A549 (cell line): ENCODE results near the gene OR2AE1. TPM values are rescaled to one million over a fixed set of nuclear protein-coding genes. Genes with fewer than 3 reads are reported as not detected.

Source experiments
- ATAC-seq, 2 experiments: fragments of 200-7000 bp in 1 of 2; fragments of >200 bp in 1 of 2; cut with Nextera tagmentation in 1 of 2; cut with Tn5 transposase in 1 of 2; 3 replicates each; pipeline versions ENCODE4 v1.8.0 to v1.9.1; 2018 to 2020; ENCODE audit warnings: mild to moderate bottlenecking in 1 of 2, moderate library complexity in 1 of 2
- CTCF ChIA-PET: fragments of 300-600 bp; sonication (Branson Sonifier 250); formaldehyde crosslinking; extraction: SDS; loops from one replicate; lab custom pipeline; 2021; ENCODE audit warnings: antibody characterized with exemption, inconsistent platforms; lab: Yijun Ruan, JAX
- POLR2A ChIA-PET: fragments of 350-600 bp; formaldehyde crosslinking; extraction: SDS; loops from one replicate; lab custom pipeline; 2021; ENCODE audit warnings: antibody characterized with exemption, inconsistent platforms; lab: Yijun Ruan, JAX
- DNase-seq, 2 experiments: peaks; one replicate each; pipeline versions ENCODE4 v3.0.0 to v3.0.0-alpha.2; 2011 to 2016; ENCODE audit warnings: low read depth in 1 of 2, low spot score in 1 of 2
- FAIRE-seq: peaks from 2 replicates; lab custom pipeline; 2011; peaks lifted over from hg19 to GRCh38; lab: Jason Lieb, UNC
- H3K27ac ChIP-seq, 2 experiments: fragments of >200 bp; sonication (Bioruptor Twin); formaldehyde crosslinking; 3 replicates each; pipeline ENCODE4 v1.5.1; 2016 to 2017
- H3K4me1 ChIP-seq: fragments of >200 bp; sonication (Bioruptor Twin); formaldehyde crosslinking; 3 replicates; pipeline ENCODE4 v1.6.1; 2016
- H3K4me2 ChIP-seq: fragments of >200 bp; sonication (Bioruptor Twin); formaldehyde crosslinking; 3 replicates; pipeline ENCODE4 v1.6.1; 2016
- H3K4me3 ChIP-seq: fragments of >200 bp; sonication (Bioruptor Twin); formaldehyde crosslinking; 3 replicates; pipeline ENCODE4 v1.5.1; 2016
- H3K9me3 ChIP-seq: fragments of >200 bp; sonication (Bioruptor Twin); formaldehyde crosslinking; 3 replicates; pipeline ENCODE4 v1.6.1; 2016
- BHLHE40 ChIP-seq: IDR thresholded peaks from 2 replicates; pipeline ENCODE4 v1.6.1; 2012; ENCODE audit warnings: low read depth, low read length, inconsistent platforms
- CHD4 ChIP-seq: fragments of 200-600 bp; sonication (generic); IDR thresholded peaks from 2 replicates; pipeline ENCODE4 v1.6.1; 2016; ENCODE audit warnings: antibody characterized with exemption, mild to moderate bottlenecking, borderline replicate concordance
- CTCF ChIP-seq: fragments of >200 bp; sonication (Bioruptor Twin); formaldehyde crosslinking; IDR thresholded peaks from 3 replicates; pipeline ENCODE4 v1.5.1; 2016
- EHF ChIP-seq: fragments of 250-450 bp; sonication (Bioruptor Pico); IDR thresholded peaks from 2 replicates; pipeline ENCODE4 v1.5.0; 2020; ENCODE audit warnings: mild to moderate bottlenecking
- EP300 ChIP-seq, 2 experiments: fragments of >200 bp; sonication (Bioruptor Twin); formaldehyde crosslinking; IDR thresholded peaks; 2 replicates in 1 of 2; 3 replicates in 1 of 2; pipeline ENCODE4 v1.6.1; 2016 to 2017
- ESRRA ChIP-seq: fragments of 150-350 bp; IDR thresholded peaks from 2 replicates; pipeline ENCODE4 v1.6.1; 2014; ENCODE audit warnings: mild to moderate bottlenecking, low read length, borderline replicate concordance
- FOSB ChIP-seq: fragments of 250-450 bp; sonication (Bioruptor Pico); IDR thresholded peaks from 2 replicates; pipeline ENCODE4 v1.5.0; 2020; ENCODE audit warnings: mild to moderate bottlenecking, moderate library complexity
- FOSL2 ChIP-seq, 2 experiments: fragments of 450-650 bp in 1 of 2; fragments of >200 bp in 1 of 2; sonication (Bioruptor Twin) in 1 of 2; formaldehyde crosslinking; IDR thresholded peaks; 2 replicates each; pipeline versions ENCODE4 v1.5.0 to v1.6.1; 2016 to 2020; ENCODE audit warnings: mild to moderate bottlenecking in 1 of 2, moderate library complexity in 1 of 2
- FOXS1 ChIP-seq: fragments of 250-450 bp; sonication (Bioruptor Pico); IDR thresholded peaks from 2 replicates; pipeline ENCODE4 v1.5.0; 2020; ENCODE audit warnings: mild to moderate bottlenecking, moderate library complexity
- GATA3 ChIP-seq: IDR thresholded peaks from 2 replicates; pipeline ENCODE4 v1.6.1; 2012; ENCODE audit warnings: borderline replicate concordance
- HOXB5 ChIP-seq: fragments of 250-450 bp; sonication (Bioruptor Pico); IDR thresholded peaks from 2 replicates; pipeline ENCODE4 v1.5.0; 2020; ENCODE audit warnings: mild to moderate bottlenecking, moderate library complexity
- JUN ChIP-seq, 2 experiments: fragments of >200 bp; sonication (Bioruptor Twin); formaldehyde crosslinking; IDR thresholded peaks; 2 replicates in 1 of 2; 3 replicates in 1 of 2; pipeline ENCODE4 v1.6.1; 2016 to 2017
- KDM1A ChIP-seq: fragments of 200-600 bp; sonication (generic); IDR thresholded peaks from 2 replicates; pipeline ENCODE4 v1.6.1; 2016; ENCODE audit warnings: low read depth, mild to moderate bottlenecking
- MAX ChIP-seq: IDR thresholded peaks from 2 replicates; pipeline ENCODE4 v1.6.1; 2012
- MAZ ChIP-seq: fragments of 150-350 bp; IDR thresholded peaks from 2 replicates; pipeline ENCODE4 v1.6.1; 2014; ENCODE audit warnings: antibody characterized with exemption, low read depth, low read length, borderline replicate concordance
- NFE2L2 ChIP-seq: fragments of 150-350 bp; conservative IDR thresholded peaks from 2 replicates; pipeline ENCODE4 v1.6.1; 2014; ENCODE audit warnings: low read length
- NR3C1 ChIP-seq: fragments of >200 bp; sonication (Bioruptor Twin); formaldehyde crosslinking; IDR thresholded peaks from 3 replicates; pipeline ENCODE4 v1.6.1; 2017
- PBX3 ChIP-seq: IDR thresholded peaks from 2 replicates; pipeline ENCODE4 v1.6.1; 2012
- PHF8 ChIP-seq: fragments of 200-600 bp; sonication (generic); IDR thresholded peaks from 2 replicates; pipeline ENCODE4 v1.6.1; 2016; ENCODE audit warnings: low read depth, mild to moderate bottlenecking, antibody characterized with exemption, moderate library complexity, borderline replicate concordance
- POLR2A ChIP-seq: IDR thresholded peaks from 2 replicates; pipeline ENCODE4 v1.6.1; 2012; ENCODE audit warnings: mild to moderate bottlenecking, low read length
- POLR2AphosphoS2 ChIP-seq: conservative IDR thresholded peaks from 2 replicates; pipeline ENCODE4 v1.6.1; 2012; ENCODE audit warnings: low read length, improper control_type of control experiment, inconsistent platforms
- RARB ChIP-seq: fragments of 250-450 bp; sonication (Bioruptor Pico); IDR thresholded peaks from 2 replicates; pipeline ENCODE4 v1.8.0; 2021; ENCODE audit warnings: mild to moderate bottlenecking, moderate library complexity
- RCOR1 ChIP-seq: fragments of 150-350 bp; IDR thresholded peaks from 2 replicates; pipeline ENCODE4 v1.6.1; 2014; ENCODE audit warnings: antibody characterized with exemption, low read length, low read depth
- RFX5 ChIP-seq: fragments of 450-650 bp; IDR thresholded peaks from 2 replicates; pipeline ENCODE4 v1.7.1; 2014; ENCODE audit warnings: antibody characterized with exemption, mild to moderate bottlenecking, moderate library complexity
- SMC3 ChIP-seq: fragments of >200 bp; sonication (Bioruptor Twin); formaldehyde crosslinking; IDR thresholded peaks from 3 replicates; pipeline ENCODE4 v1.6.1; 2018; ENCODE audit warnings: inconsistent platforms
- ZC3H11A ChIP-seq: fragments of 450-650 bp; IDR thresholded peaks from 2 replicates; pipeline ENCODE4 v1.6.1; 2014; ENCODE audit warnings: antibody characterized with exemption, mild to moderate bottlenecking
- ZFP36 ChIP-seq: fragments of 450-650 bp; IDR thresholded peaks from 2 replicates; pipeline ENCODE4 v1.6.1; 2014; ENCODE audit warnings: borderline replicate concordance; ENCODE audit not compliant: partially characterized antibody
- WGBS: methylation state at CpG from one replicate; pipeline ENCODE4 v1.1.6; 2017; ENCODE audit errors: missing lambda C conversion rate; 5-methylcytosine and 5-hydroxymethylcytosine counted together
- polyA plus RNA-seq, 4 experiments: library from polyadenylated mRNA; depleted of rRNA in 3 of 4; stranded (reverse); fragments of >200 nt; fragmentation: RNase III in 1 of 4; extraction: RNeasy Plus Mini Kit Qiagen cat#74134 plus additional on column Dnase treatment in 1 of 4; gene quantifications; 2 replicates in 3 of 4; 3 replicates in 1 of 4; pipeline ENCODE4 v1.2.3, GENCODE V29; 2011 to 2017

The OR2AE1 gene
- polyA plus RNA-seq, 2 of the 4 experiments (the other 2 are of a cell fraction) = 0.09 TPM; not detected in 1

- Histone ChIP-seq H3K4me3 (no peak overlapping the region), H3K27ac (no peak overlapping the region), H3K4me1 (no peaks in the 10 kb centered on the region), H3K9me3 (no peaks in the 10 kb centered on the region), H3K4me2 (no peak overlapping the region)
- CTCF ChIA-PET = interaction anchor here (0.7 to 2.8 kb wide), 9 partner anchors 9 to 364 kb away, joined by 3 to 10 read pairs (median 3); no protein-coding TSS in a partner anchor
- TF ChIP-seq CTCF (no peak), EHF (CRISPR knock-in tag) (no peak), JUN (IDR thresholded peaks at IDR 0.05) (no peak), BHLHE40 (no peak), POLR2A (no peak), NR3C1 (no peak), PHF8 (no peak), GATA3 (no peak), RCOR1 (no peak), KDM1A (no peak), FOSB (CRISPR knock-in tag) (no peak), EP300 (IDR thresholded peaks at IDR 0.05) (no peak), FOXS1 (CRISPR knock-in tag) (no peak), POLR2AphosphoS2 (no peak), HOXB5 (CRISPR knock-in tag) (no peak), CHD4 (no peak), NFE2L2 (no peak), RFX5 (no peak), ZFP36 (no peak), MAZ (no peak)
- POLR2A ChIA-PET = interaction anchor here (1.2 kb wide), 1 partner anchor 79 kb away, joined by 4 read pairs; the partner anchor contains the start of gene TRIM4
- no peak for ATAC-seq
- FAIRE-seq = no peak
- DNase-seq = no peak
- 64% methylated on average over 3 of the region's 3 CpGs for WGBS
Observed at GRCh38 chr7:99840136-99840869, 36.5 kb downstream of the OR2AE1 start.

GRCh38 chr7:99839287-99840021 lies 37.4 kb downstream of the OR2AE1 start:
- no peaks in the 10 kb centered on the region for H3K9me3 ChIP-seq
- no peak for TF ChIP-seq PBX3
- TF ChIP-seq RARB (CRISPR knock-in tag) = no peak
- no peak for TF ChIP-seq CTCF
- TF ChIP-seq FOSL2 (IDR thresholded peaks at IDR 0.05) = no peak
- no peak for TF ChIP-seq FOSL2 (CRISPR knock-in tag; IDR thresholded peaks at IDR 0.05)
- no peak for TF ChIP-seq MAX
- TF ChIP-seq EP300 (IDR thresholded peaks at IDR 0.05) = no peak
- TF ChIP-seq POLR2A = no peak
- TF ChIP-seq NR3C1 = no peak
- no peak for TF ChIP-seq ESRRA
- no peak for TF ChIP-seq ZC3H11A
- TF ChIP-seq HOXB5 (CRISPR knock-in tag) = no peak
- no peak for TF ChIP-seq FOSB (CRISPR knock-in tag)
- no peak for TF ChIP-seq POLR2AphosphoS2
- no peak for TF ChIP-seq NFE2L2
- TF ChIP-seq SMC3 = no peak
- H3K27ac ChIP-seq = no peak overlapping the region
- H3K4me2 ChIP-seq = no peak overlapping the region
- DNase-seq (no peak), ATAC-seq (no peak), FAIRE-seq (peak; percentile 13)
- no peaks in the 10 kb centered on the region for H3K4me1 ChIP-seq
- ChIA-PET POLR2A (interaction anchor here (1.2 kb wide), 1 partner anchor 80 kb away, joined by 4 read pairs; the partner anchor contains the start of gene TRIM4), CTCF (interaction anchor here (0.9 to 2.8 kb wide), 5 partner anchors 13 to 363 kb away, joined by 3 to 10 read pairs (median 3); no protein-coding TSS in a partner anchor)
- WGBS = 44% methylated on average over 7 of the region's 7 CpGs
- H3K4me3 ChIP-seq = no peak overlapping the region
